PFSK-1 (cell line): ENCODE results near the gene TTC28.

Experiments used
- FOXP2 ChIP-seq: optimal IDR thresholded peaks from 2 replicates; pipeline ENCODE3; 2011; ENCODE audit warnings: borderline replicate concordance, control low read depth, inconsistent platforms; ENCODE audit not compliant: insufficient read depth; ENCODE audit errors: extremely low read length, extremely low read depth
- POLR2AphosphoS5 ChIP-seq: IDR thresholded peaks from 2 replicates; pipeline ENCODE4 v1.6.1; 2012; ENCODE audit warnings: low read depth, mild to moderate bottlenecking, control low read depth, low read length, moderate library complexity
- REST ChIP-seq, 2 experiments: IDR thresholded peaks; 2 replicates each; pipeline versions ENCODE4 v1.6.1 to v1.8.0; 2011 to 2012; ENCODE audit warnings: low read depth in 2 of 2, low read length in 2 of 2, control low read depth in 1 of 2, inconsistent platforms in 1 of 2, mild to moderate bottlenecking in 1 of 2, moderate library complexity in 1 of 2; ENCODE audit not compliant: insufficient read depth in 1 of 2
- SIN3A ChIP-seq: IDR thresholded peaks from 2 replicates; pipeline ENCODE4 v1.6.1; 2012; ENCODE audit warnings: mild to moderate bottlenecking, low read length, moderate library complexity, borderline replicate concordance; ENCODE audit not compliant: insufficient read depth
- TAF1 ChIP-seq: IDR thresholded peaks from 2 replicates; pipeline ENCODE4 v1.6.1; 2012; ENCODE audit warnings: low read length, control low read depth, borderline replicate concordance; ENCODE audit not compliant: insufficient read depth

Gene TTC28

GRCh38 chr22:28222976-28223745 is 456.5 kb downstream of the TTC28 start:
- TF ChIP-seq SIN3A (no peak), REST (IDR thresholded peaks at IDR 0.05; ENCODE audit: insufficient read depth in 1 of 2, low read depth in 2 of 2, low read length in 2 of 2) (no peak), TAF1 (no peak), FOXP2 (no peak), POLR2AphosphoS5 (no peak)

- TF ChIP-seq SIN3A (no peak), FOXP2 (no peak), TAF1 (no peak), REST (IDR thresholded peaks at IDR 0.05; ENCODE audit: insufficient read depth in 1 of 2, low read depth in 2 of 2, low read length in 2 of 2) (no peak), POLR2AphosphoS5 (no peak)
Measured at GRCh38 chr22:28222571-28222970, 457.1 kb downstream of the TTC28 start.

GRCh38 chr22:28222052-28222451 is 457.6 kb downstream of the TTC28 start:
- TF ChIP-seq POLR2AphosphoS5, result no peak
- TF ChIP-seq FOXP2, result no peak
- TF ChIP-seq SIN3A, result no peak
- TF ChIP-seq TAF1, result no peak
- TF ChIP-seq REST (IDR thresholded peaks at IDR 0.05; ENCODE audit: insufficient read depth in 1 of 2, low read depth in 2 of 2, low read length in 2 of 2), result no peak

- TF ChIP-seq SIN3A, result no peak
- TF ChIP-seq TAF1, result no peak
- no peak for TF ChIP-seq FOXP2
- TF ChIP-seq REST (IDR thresholded peaks at IDR 0.05; ENCODE audit: insufficient read depth in 1 of 2, low read depth in 2 of 2, low read length in 2 of 2), result no peak
- no peak for TF ChIP-seq POLR2AphosphoS5
Measured at GRCh38 chr22:28220626-28221363, 458.8 kb downstream of the TTC28 start.
